H1 (cell line): Measurements from ENCODE around the gene SSB. TPM values are rescaled to one million over a fixed set of nuclear protein-coding genes. Genes with fewer than 3 reads are reported as not detected.

ENCODE experiments used
- MAFK ChIP-seq: IDR thresholded peaks from 2 replicates; pipeline ENCODE4 v1.6.1; 2012; ENCODE audit warnings: low read depth, mild to moderate bottlenecking, improper control_type of control experiment, low read length
- NRF1 ChIP-seq: IDR thresholded peaks from 2 replicates; pipeline ENCODE4 v1.6.1; 2011; ENCODE audit warnings: mild to moderate bottlenecking, low read depth, low read length, improper control_type of control experiment
- PHF8 ChIP-seq: fragments of 200-600 bp; sonication (generic); conservative IDR thresholded peaks from 2 replicates; pipeline ENCODE4 v1.7.1; 2012; ENCODE audit warnings: low read depth, mild to moderate bottlenecking, inconsistent platforms, low read length, moderate library complexity
- SIN3A ChIP-seq, 2 experiments: IDR thresholded peaks in 1 of 2; conservative IDR thresholded peaks in 1 of 2; 2 replicates each; pipeline ENCODE4 v1.6.1; 2011 to 2012; ENCODE audit warnings: low read length in 2 of 2, improper control_type of control experiment in 1 of 2, low read depth in 1 of 2, mild to moderate bottlenecking in 1 of 2
- TAF7 ChIP-seq: optimal IDR thresholded peaks from 2 replicates; pipeline ENCODE3; 2011; ENCODE audit warnings: low read depth, mild to moderate bottlenecking, inconsistent platforms, low read length, moderate library complexity, borderline replicate concordance
- TBP ChIP-seq: IDR thresholded peaks from 2 replicates; pipeline ENCODE4 v1.6.1; 2011; ENCODE audit warnings: low read depth, low read length, improper control_type of control experiment
- polyA plus RNA-seq, 7 experiments: library from polyadenylated mRNA; depleted of rRNA in 3 of 7; stranded (reverse) in 5 of 7; unstranded in 2 of 7; fragments of >200 nt in 5 of 7; fragments of 200-250 nt in 2 of 7; gene quantifications; 1 replicate in 5 of 7; 2 replicates in 1 of 7; 4 replicates in 1 of 7; pipeline versions ENCODE4 v1.2.1 to v1.2.3, GENCODE V29; 2011 to 2013; ENCODE audit warnings: missing spikeins in 2 of 7, mixed read lengths in 2 of 7
- total RNA-seq: library from RNA; stranded (reverse); fragmentation: NEBNext Ultra II Directional; extraction: Animal tissue kit (Norgen Biotek cat#: 25700); gene quantifications from 2 replicates; pipeline ENCODE4 v1.2.1, GENCODE V29; 2021
- TF ChIP-seq, protein P1 (sequence below): IDR thresholded peaks from 2 replicates; pipeline ENCODE4 v1.6.1; 2011; ENCODE audit warnings: low read depth, mild to moderate bottlenecking, low read length; ENCODE audit not compliant: insufficient read depth
- TF ChIP-seq, protein P2 (sequence below): IDR thresholded peaks from 2 replicates; pipeline ENCODE4 v1.6.1; 2012; ENCODE audit warnings: inconsistent platforms

SSB gene
- total and polyA plus RNA-seq, 2 of the 8 experiments (the other 6 are each of a cell fraction or from before 2014, with no cell fraction given) = 60.8 to 270 TPM

DNA sequence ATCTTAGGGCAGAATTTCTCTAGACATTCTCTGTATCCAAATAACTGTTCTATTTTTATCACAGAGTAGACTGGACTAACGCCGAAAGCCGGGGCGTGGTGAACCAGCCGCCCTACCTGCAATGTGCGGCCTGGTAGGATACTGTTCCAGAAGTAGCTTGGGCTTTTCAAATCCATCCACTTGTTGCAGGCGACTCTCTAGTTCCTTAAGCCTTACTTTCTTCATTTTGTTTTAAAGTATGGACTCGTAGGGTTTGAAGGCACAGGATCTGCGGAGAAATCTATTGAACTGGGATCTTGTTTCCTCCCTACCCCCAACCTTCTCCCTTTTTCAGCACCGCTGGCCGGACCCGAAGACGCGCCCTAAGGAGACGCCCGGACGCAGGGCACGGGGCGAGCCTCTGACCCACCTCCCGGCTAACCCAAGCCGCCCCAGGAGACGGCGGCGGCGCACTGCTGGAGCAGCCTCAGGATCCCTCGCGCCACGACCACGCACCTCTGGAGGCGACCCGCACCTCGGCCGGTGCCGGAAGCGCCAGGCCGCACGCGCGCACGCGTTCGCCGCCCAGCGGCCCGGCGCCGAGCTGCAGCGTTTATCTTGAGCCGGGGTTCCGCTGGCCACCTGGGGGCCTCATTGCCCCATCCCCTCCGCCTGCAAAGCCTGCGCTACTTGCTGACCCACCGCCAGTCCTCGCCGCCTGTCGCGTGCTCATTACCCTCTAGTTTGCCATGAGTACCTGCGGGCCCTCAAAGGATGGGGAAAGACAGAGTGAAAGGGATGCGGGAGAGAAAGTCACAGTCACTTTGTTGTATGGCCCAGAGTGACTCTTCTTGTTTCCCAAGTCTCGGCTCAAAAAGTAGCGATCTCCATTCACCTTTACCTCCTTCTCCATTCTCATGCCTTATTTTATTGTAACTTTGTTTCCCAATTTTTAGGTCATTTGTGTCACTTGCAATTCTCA lies 26.0 kb downstream of the SSB start, which contains the start of gene METTL5 (continued):
- TF ChIP-seq, protein P1, sequence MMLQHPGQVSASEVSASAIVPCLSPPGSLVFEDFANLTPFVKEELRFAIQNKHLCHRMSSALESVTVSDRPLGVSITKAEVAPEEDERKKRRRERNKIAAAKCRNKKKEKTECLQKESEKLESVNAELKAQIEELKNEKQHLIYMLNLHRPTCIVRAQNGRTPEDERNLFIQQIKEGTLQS = no peak; the same call in 1 of the 2 replicates
- TF ChIP-seq TBP = peak; percentile 35; the same call in 1 of the 2 replicates
- TF ChIP-seq NRF1 = 0 out of 2 replicates have a peak, but pooled peaks have one; percentile 8
- TF ChIP-seq MAFK = no peak
- TF ChIP-seq TAF7 = peak; percentile 80
- TF ChIP-seq SIN3A (conservative IDR thresholded peaks at IDR 0.05 in 1 of 2, IDR thresholded peaks at IDR 0.05 in 1 of 2; ENCODE audit: low read depth in 1 of 2, low read length in 2 of 2) = peak in 1 of 2 experiments; percentile 68; a peak in 1 of 4 replicates
- peak; percentile 89 for TF ChIP-seq PHF8
- TF ChIP-seq, protein P2, sequence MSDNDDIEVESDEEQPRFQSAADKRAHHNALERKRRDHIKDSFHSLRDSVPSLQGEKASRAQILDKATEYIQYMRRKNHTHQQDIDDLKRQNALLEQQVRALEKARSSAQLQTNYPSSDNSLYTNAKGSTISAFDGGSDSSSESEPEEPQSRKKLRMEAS = peak; percentile 90
- TF ChIP-seq, all 59 proteins: peak for 22
